OCI-LY1 (cell line): ENCODE measurements around the gene CARMIL1.

Experiments used
- CTCF ChIP-seq: fragments of 200-600 bp; sonication (generic), shearing (Covaris generic); IDR thresholded peaks from 2 replicates; pipeline ENCODE4 v1.5.1; 2017; ENCODE audit warnings: mild to moderate bottlenecking, antibody characterized with exemption, low read length, moderate library complexity, mixed read lengths
- EZH2 ChIP-seq: fragments of 200-600 bp; sonication (generic), shearing (Covaris generic); IDR thresholded peaks from 2 replicates; pipeline ENCODE4 v1.8.0; 2017; ENCODE audit warnings: borderline replicate concordance, mixed run types, mild to moderate bottlenecking, antibody characterized with exemption, low read length, moderate library complexity, mixed read lengths

GRCh38 chr6:25324066-25324762, 45.0 kb downstream of the CARMIL1 start:
- no peak for TF ChIP-seq EZH2
- TF ChIP-seq CTCF = no peak
